Measurements from ENCODE around the gene OPA3. TPM values are rescaled to one million over a fixed set of nuclear protein-coding genes. Genes with fewer than 3 reads are reported as not detected.

Gene OPA3
- total and polyA plus RNA-seq, 9 donors = 2.0 to 16.6 (median 9.2) TPM

DNA sequence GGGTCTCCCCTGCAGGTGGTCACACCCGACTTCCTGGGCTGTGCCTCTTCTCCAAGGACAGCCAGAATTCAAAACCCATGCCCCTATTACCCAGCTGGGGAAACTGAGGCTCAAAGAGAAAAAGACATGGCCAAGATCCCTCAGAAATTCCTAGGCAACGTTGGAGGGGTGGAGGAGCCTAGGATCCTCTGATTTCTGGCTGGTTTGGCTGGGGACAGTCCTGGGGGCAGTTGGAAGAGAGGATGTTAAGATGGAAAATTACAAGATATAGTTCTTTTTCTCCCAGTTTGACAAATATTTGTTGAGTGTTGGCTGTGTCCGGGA, 74.9 kb downstream of the OPA3 start:
- TF ChIP-seq EP300 (IDR thresholded peaks at IDR 0.05) (no peak), POLR2A (IDR thresholded peaks at IDR 0.05) (no peak)
- TF ChIP-seq, protein P1, sequence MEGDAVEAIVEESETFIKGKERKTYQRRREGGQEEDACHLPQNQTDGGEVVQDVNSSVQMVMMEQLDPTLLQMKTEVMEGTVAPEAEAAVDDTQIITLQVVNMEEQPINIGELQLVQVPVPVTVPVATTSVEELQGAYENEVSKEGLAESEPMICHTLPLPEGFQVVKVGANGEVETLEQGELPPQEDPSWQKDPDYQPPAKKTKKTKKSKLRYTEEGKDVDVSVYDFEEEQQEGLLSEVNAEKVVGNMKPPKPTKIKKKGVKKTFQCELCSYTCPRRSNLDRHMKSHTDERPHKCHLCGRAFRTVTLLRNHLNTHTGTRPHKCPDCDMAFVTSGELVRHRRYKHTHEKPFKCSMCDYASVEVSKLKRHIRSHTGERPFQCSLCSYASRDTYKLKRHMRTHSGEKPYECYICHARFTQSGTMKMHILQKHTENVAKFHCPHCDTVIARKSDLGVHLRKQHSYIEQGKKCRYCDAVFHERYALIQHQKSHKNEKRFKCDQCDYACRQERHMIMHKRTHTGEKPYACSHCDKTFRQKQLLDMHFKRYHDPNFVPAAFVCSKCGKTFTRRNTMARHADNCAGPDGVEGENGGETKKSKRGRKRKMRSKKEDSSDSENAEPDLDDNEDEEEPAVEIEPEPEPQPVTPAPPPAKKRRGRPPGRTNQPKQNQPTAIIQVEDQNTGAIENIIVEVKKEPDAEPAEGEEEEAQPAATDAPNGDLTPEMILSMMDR (IDR thresholded peaks at IDR 0.05) = no peak
- H3K36me3 ChIP-seq = no peaks in the 10 kb centered on the region
- H3K27me3 ChIP-seq = no peaks in the 10 kb centered on the region
- no peak for DNase-seq
- H3K9me3 ChIP-seq = no peaks in the 10 kb centered on the region
- H3K27ac ChIP-seq = peak overlapping the region; percentile 23 to 67
- H3K4me3 ChIP-seq = peak overlapping the region; percentile 94
- 5 to 14% (median 11%) methylated on average over 3 of the region's 3 CpGs for WGBS, 3 donors
- intact Hi-C loops (cut with DNase I) = loop anchor here in 1 of 4 donors (5.0 kb wide), 1 partner anchor 273 kb away; the partner anchor contains the start of gene DMPK
- H3K4me1 ChIP-seq (ENCODE audit: insufficient read depth) = peaks cover 11% of the 10 kb centered on the region

DNA sequence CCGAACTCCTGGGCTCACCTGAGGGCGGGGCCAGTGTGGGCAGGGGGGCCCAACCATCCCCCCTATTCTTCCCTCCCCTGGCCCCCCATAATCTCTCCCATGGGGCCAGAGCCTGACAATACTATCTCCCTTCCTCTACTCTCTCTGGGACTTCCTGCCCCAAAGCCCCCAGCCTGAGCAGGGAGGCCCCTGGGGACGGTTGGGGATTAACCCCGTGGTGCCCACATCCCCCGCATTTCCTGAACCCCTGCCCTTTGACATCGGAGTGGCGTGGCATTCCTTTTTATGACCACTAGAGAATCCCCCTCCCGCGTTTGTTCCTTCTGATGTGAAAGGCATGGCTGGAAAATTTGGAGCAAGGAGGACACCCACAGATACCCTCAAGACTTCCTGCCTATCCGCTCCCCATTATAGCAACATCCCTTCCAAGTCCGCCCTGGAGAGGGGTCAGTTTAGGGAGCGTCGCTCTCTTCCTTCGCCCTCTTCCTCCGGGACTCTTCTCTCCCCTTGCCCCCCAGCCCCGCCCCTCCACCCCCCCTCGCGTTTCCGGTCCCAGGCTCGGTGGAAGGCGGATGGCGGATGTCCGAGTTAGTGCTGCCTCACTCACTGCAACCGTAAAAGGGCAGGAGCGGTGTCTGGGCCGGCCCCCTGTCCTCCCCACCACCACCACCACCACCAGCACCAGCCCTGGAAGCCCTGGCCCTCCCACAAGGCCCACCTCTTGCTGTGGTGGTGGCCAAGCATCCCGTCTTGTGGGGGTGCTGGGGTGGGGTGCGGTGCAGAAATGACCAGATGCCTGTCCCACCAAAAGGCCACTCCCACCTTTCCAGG, 75.5 kb downstream of the OPA3 start:
- TF ChIP-seq POLR2A (IDR thresholded peaks at IDR 0.05) (no peak), EP300 (IDR thresholded peaks at IDR 0.05) (no peak)
- TF ChIP-seq, protein P1 (IDR thresholded peaks at IDR 0.05) = peak in 1 of 3 donors; percentile 15
- DNase-seq = peak; percentile 66 to 80 (median 72)
- H3K4me3 ChIP-seq = peak overlapping the region; percentile 94
- peak overlapping the region; percentile 23 to 67 for H3K27ac ChIP-seq
- H3K36me3 ChIP-seq = no peaks in the 10 kb centered on the region
- H3K4me1 ChIP-seq (ENCODE audit: insufficient read depth) = peaks cover 9% of the 10 kb centered on the region
- no peaks in the 10 kb centered on the region for H3K27me3 ChIP-seq
- no peaks in the 10 kb centered on the region for H3K9me3 ChIP-seq
- 1 to 3% (median 3%) methylated on average over 28 of the region's 28 CpGs for WGBS, 3 donors
- intact Hi-C loops (cut with DNase I) = loop anchor here in 1 of 4 donors (5.0 kb wide), 1 partner anchor 273 kb away; the partner anchor contains the start of gene DMPK

DNA sequence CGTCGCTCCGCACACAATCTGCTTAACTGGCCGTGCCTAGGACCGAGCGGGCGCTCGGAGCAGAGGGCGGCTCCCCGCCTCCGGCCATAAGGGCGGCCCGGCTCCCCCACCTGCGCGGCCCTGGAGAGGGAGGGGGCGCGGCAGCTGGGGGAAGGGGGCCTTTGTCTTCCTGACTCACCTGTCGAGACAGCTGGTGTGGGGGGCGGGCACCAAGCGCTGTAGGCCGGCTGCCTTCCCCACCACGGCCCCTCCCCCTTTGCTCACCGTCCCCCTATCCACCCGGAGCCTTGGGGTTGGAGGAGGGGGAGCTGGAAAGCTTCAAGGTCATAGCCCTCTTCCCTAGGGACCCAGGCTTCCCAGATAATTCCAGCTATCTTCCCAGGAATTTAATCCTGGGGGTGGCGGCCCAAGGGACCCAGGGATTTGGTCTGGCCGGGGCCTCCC, 76.2 kb downstream of the OPA3 start:
- TF ChIP-seq POLR2A (IDR thresholded peaks at IDR 0.05) = no peak
- no peak for TF ChIP-seq EP300 (IDR thresholded peaks at IDR 0.05)
- TF ChIP-seq, protein P1 (IDR thresholded peaks at IDR 0.05) = no peak
- Histone ChIP-seq H3K4me1 (ENCODE audit: insufficient read depth) (peaks cover 9% of the 10 kb centered on the region), H3K36me3 (no peaks in the 10 kb centered on the region), H3K27me3 (no peaks in the 10 kb centered on the region), H3K27ac (peak overlapping the region; percentile 23 to 67), H3K9me3 (no peaks in the 10 kb centered on the region), H3K4me3 (peak overlapping the region; percentile 94)
- peak; percentile 60 to 75 (median 65) for DNase-seq
- 0 to 1% (median 1%) methylated on average over 14 to 26 of the region's 26 CpGs for WGBS, 3 donors
- intact Hi-C loops (cut with DNase I) = loop anchor here in 1 of 4 donors (5.0 kb wide), 1 partner anchor 274 kb away; the partner anchor contains the start of gene DMPK

DNA sequence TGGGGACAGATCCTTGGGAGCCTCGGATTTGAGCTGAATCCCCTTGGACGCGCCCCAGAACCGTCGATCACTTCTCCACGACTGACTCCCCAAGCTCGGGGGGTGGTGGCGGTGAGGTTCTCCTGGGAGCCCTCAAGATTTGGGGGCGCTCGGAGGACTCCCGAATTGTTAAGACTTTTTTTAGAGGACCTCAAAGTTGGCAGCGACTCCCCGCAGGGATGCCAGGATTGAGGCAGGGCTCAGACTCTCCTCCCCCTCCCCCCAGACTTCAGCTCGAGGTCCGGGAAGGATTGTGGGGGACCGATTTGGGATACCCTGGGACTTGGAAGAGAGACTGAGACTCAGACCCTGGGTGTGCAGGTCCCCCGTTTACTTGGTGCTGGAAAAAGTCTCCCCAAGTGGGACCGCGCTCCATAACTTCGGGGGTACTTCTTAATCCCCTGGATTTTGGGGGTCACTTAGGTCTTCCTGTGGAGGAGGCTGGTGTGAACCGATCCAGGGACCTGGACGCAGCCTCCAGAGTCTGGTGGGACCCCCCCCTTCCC, 76.7 kb downstream of the OPA3 start:
- H3K27ac ChIP-seq = peak overlapping the region; percentile 50 to 67
- H3K4me3 ChIP-seq = peak overlapping the region; percentile 94
- no peaks in the 10 kb centered on the region for H3K27me3 ChIP-seq
- H3K9me3 ChIP-seq = no peaks in the 10 kb centered on the region
- no peaks in the 10 kb centered on the region for H3K36me3 ChIP-seq
- intact Hi-C loops (cut with DNase I) = loop anchor here in 1 of 4 donors (5.0 kb wide), 1 partner anchor 274 kb away; the partner anchor contains the start of gene DMPK
- no peak for TF ChIP-seq EP300 (IDR thresholded peaks at IDR 0.05)
- TF ChIP-seq, protein P1 (IDR thresholded peaks at IDR 0.05) = no peak
- no peak for TF ChIP-seq POLR2A (IDR thresholded peaks at IDR 0.05)
- DNase-seq = peak; percentile 46 to 69 (median 61)
- WGBS, 3 donors = 0 to 1% (median 0%) methylated on average over 22 of the region's 22 CpGs
- H3K4me1 ChIP-seq (ENCODE audit: insufficient read depth) = peaks cover 9% of the 10 kb centered on the region

Data from ovary (tissue), 9 donors.